GM21367 (cell line): ENCODE data around the gene SCN4A.
A peak's percentile ranks its signal among the peaks of the same experiment; 100 is the strongest.
"Not testable (repeated sequence)": the region's sequence is repeated elsewhere in the genome, so short reads cannot be mapped to it uniquely, and the experiment has no call there.

Source experiments
- ATAC-seq: cut with Tn5 transposase; IDR thresholded peaks from one replicate; pipeline ENCODE4 v1.9.1; 2021; ENCODE audit not compliant: unreplicated experiment

The SCN4A gene

GRCh38 chr17:63972796-63973195, at the start of gene SCN4A:
Gene SCN4A, minus strand, starts transcription at chr17:63972918. Its CDS starts 77 bp downstream, at chr17:63972841.
- no peak for ATAC-seq

DNA sequence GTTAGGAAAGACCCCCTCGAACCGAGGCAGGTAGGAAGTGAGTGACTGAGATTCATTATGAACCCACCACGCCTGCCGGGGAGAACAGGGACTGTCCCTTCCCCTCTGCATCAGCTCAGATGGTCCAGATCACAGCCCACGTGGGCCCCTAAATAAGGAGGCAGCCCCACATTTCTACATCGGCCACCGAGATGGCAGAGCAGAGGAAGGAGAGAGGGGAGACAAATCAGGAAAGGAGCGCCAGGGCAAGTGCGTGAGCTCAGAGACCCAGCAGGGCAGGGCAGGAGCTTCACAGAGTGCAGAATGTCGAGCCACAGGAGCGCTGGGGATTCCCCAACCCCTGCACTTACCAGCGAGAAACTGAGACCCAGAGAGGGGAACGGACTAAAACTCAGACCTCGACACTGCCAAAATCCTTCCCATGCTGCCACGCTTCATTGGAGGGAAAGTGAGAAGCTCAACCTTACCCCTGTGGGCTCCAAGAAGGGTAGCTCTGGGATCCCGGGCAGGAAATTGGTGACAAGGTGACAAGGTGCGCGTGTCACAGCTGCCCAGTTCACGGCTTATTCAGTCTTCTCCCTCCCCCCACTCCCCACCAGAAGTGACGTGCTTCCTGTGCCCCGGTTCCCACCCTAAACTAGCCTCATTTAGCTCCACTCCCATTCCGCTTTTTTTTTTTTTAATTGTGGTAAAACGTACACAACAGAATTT, 47.5 kb upstream of the SCN4A start, which contains the start of gene ICAM2:
TSS of gene ICAM2 (minus strand) at position 578 of the 711 bp plus-strand sequence. CDS start 13,942 bp downstream, outside the sequence.
- peak; percentile 43 for ATAC-seq

GRCh38 chr17:64019551-64019961, 46.8 kb upstream of the SCN4A start:
- ATAC-seq: not testable (repeated sequence)

GRCh38 chr17:64017381-64017980, 44.8 kb upstream of the SCN4A start:
- ATAC-seq: no peak

DNA sequence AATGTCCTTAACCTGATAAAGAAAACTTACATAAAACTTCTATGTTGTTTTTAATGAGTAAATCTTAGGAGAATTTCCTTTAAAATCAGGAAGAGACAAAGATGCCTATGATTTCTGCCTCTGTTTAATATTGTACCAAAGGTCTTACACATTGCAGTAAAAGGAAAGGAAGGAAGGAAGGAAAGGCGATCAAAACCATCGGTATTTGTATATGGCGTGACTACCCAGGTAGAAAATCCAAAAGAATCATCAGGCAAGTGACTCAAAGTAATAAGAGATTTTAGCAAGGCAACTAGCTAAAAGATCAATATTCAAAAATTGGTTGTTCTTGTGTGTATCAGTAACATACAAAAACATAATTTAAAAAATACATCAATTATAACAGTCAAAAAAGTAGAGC, 44.3 kb upstream of the SCN4A start:
- no peak for ATAC-seq

DNA sequence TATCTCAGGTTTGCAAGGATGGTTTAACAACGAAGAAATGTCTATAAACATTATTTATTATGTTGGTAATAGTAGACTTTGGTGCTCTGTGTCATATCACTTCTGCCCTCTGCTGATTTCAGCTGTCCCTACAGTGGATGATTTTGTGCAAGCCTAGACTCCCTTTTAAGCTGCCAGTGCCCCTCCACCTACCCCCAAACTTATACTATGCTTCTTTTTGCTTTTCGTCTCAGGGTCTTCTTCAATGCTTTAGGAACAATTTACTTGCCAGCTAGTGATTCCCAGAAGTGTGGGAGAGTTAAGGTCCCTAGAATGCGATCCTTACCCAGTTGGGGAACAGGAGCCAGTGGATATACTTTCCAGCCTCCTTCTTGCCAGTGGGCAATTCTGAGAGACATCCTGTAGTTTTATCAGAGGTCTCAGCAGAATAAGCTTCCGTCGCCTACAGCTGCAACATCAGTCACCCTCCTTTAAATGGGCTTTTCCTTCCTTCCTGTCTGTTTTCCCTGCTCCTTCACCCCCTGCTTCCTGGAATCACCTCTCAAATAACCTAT, 43.6 kb upstream of the SCN4A start:
- ATAC-seq: no peak

DNA sequence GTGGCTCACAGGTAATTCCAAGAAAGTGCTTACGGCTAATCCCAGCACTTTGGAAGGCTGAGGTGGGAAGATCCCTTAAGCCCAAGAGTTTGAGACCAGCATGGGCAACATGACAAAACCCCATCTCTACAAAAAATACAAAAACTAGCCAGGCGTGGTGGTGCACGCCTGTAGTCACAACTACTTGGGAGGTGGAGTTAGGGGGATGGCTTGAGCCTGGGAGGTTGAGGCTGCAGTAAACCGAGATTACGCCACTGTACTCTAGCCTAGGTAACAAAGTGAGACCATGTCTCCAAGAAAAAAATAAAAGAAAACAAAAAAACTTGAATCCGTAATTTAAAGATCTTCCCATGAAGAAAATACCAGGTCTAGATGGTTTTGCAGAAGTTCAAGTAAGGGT, 42.7 kb upstream of the SCN4A start:
- no peak for ATAC-seq

DNA sequence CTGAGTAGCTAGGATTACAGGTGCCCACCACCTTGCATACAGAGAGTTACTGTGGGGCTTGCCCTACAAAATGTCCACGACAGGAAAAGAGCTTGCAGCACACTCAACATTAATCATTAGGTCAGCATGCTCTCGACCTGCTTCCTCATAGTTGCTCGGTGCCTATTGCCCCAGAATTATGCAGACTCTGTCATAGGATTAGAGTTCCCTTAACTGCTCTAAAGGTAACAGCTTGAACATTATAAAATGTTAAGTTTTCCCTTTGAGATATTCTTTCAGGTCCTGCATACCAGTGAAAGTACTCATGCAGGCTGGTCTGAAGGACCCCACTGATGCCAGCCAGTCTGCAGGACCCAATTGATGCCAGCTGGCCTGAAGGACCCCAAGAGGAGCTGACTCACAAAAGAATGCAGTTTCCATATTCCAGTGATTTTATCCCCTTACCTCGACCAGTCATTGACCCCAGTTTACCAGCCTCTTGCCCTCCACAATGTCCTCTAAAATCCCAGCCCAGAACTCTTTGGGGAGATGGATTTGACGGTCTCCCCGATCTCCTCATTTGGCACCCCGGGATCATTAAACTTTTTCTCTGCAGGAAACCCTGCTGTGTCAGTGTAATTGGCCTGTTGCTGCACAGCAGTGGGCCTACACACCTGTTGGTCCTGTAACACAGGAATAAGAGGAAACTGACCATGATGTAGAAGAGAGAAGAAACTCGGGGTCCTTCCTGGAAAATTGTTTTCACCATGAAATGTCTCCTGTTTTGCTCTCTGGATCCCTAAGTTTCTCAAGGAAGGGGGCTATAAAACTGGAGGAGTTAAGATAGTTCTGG, 37.1 kb upstream of the SCN4A start:
- ATAC-seq: no peak

DNA sequence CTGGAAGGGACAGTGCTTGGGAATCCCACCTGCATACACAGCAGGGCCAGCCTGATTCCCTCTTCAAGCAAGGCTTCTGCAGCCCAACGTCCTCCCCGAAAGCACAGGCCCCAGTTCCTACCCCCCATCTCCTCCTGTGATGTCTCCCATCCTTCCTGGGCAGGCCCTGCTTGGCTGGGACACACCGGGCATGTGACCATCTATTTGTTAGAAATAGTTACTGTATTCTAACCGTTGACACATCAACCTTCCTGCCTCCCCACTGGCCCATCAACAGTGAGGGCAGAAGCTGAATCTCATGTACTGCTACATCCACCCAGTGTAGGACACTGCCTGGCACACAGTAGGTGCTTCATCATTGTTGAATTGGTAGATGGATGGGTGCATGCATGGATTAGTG, 36.1 kb upstream of the SCN4A start:
- ATAC-seq: no peak

GRCh38 chr17:64008346-64008745, 35.6 kb upstream of the SCN4A start:
- ATAC-seq: no peak

GRCh38 chr17:64007838-64008282, 35.1 kb upstream of the SCN4A start:
- no peak for ATAC-seq

- not testable (repeated sequence) for ATAC-seq
Measured at GRCh38 chr17:64007089-64007837, 34.5 kb upstream of the SCN4A start.

- no peak for ATAC-seq
Measured at GRCh38 chr17:64006361-64007088, 33.8 kb upstream of the SCN4A start.

GRCh38 chr17:64005734-64006167, 33.0 kb upstream of the SCN4A start:
- ATAC-seq: no peak

GRCh38 chr17:64004903-64005733, 32.4 kb upstream of the SCN4A start:
- ATAC-seq: no peak

- no peak for ATAC-seq
Measured at GRCh38 chr17:64004218-64004770, 31.6 kb upstream of the SCN4A start.

DNA sequence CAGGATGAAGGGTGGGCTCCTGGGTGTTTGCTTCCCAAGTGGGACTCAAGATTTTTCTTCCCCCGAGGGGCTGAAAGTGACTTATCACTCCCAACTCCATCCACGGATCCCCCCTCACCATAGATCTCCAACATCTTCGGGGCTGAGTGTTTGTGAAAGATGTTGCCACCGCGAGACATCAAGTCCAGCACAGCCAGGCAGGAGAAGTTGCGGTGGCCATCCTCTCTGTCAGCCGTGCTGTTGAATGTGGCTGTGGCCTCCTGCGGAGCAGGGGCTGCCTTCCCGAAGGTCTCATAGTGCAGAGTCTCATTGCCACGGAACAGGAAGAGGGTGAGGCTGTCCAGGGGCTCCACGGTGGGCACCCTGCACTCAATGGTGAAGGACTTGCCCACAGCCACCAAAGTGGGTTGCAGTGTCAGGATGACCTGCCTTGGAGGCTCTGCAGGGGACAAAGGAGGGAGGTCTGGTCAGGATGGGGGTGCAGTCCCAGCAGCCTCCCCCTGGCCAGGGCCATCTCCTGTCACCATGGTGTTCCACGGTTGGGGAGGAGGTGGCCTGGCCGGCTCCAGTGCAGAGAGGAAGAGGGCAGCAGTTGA, 30.9 kb upstream of the SCN4A start:
- no peak for ATAC-seq
